Measurements from ENCODE around the gene DDX10. TPM values are rescaled to one million over a fixed set of nuclear protein-coding genes. Genes with fewer than 3 reads are reported as not detected.

DDX10 gene
- total and polyA plus RNA-seq, 9 of the 15 experiments (the other 6 are each of a cell fraction or from before 2014, with no cell fraction given) = 33.9 to 94.6 (median 50.7) TPM

GRCh38 chr11:108887436-108888238 is 222.8 kb downstream of the DDX10 start:
- ChIA-PET CTCF (ENCODE audit: low intra/inter-chr PET ratio) (no interaction called here), POLR2A (no interaction called here)
- WGBS (ENCODE audit: insufficient coverage, low coverage, missing lambda C conversion rate) = 91% methylated on average over 8 of the region's 8 CpGs
- Histone ChIP-seq H4K20me1 (replicated peaks; ENCODE audit: control insufficient read depth, insufficient read depth, low read length) (peaks cover 3% of the 10 kb centered on the region; the same call in 1 of the 2 replicates), H3K4me3 (no peak overlapping the region), H3K9ac (ENCODE audit: insufficient read depth in 1 of 2, low read depth in 2 of 2, low read length in 2 of 2) (no peak overlapping the region), H3K79me2 (ENCODE audit: control insufficient read depth, insufficient read depth, low read length) (no peaks in the 10 kb centered on the region), H3K27me3 (ENCODE audit: control insufficient read depth in 2 of 2, insufficient read depth in 2 of 2, low read length in 2 of 2) (no peaks in the 10 kb centered on the region), H3K4me1 (replicated peaks in 1 of 2; ENCODE audit: control insufficient read depth in 2 of 2, insufficient read depth in 2 of 2, low read length in 2 of 2) (no peaks in the 10 kb centered on the region), H2AFZ (ENCODE audit: low read depth, low read length) (no peak overlapping the region), H3K9me1 (ENCODE audit: control insufficient read depth, insufficient read depth, low read length) (no peaks in the 10 kb centered on the region), H3K27ac (ENCODE audit: extremely low read depth, low read depth, low read length) (no peak overlapping the region), H3K9me3 (replicated peaks; ENCODE audit: control insufficient read depth, insufficient read depth, low read depth, low read length) (no peaks in the 10 kb centered on the region), H3K36me3 (ENCODE audit: control insufficient read depth, insufficient read depth, low read length) (no peaks in the 10 kb centered on the region), H3K4me2 (ENCODE audit: insufficient read depth, low read length) (no peak overlapping the region)
- TF ChIP-seq MTA2 (IDR thresholded peaks at IDR 0.05; ENCODE audit: low read depth) = no peak
- TF ChIP-seq E2F1 (CRISPR knock-in tag; IDR thresholded peaks at IDR 0.05) = no peak
- TF ChIP-seq TAF15 (IDR thresholded peaks at IDR 0.05; ENCODE audit: low read depth, low read length) = no peak
- TF ChIP-seq ZNF830 (CRISPR knock-in tag; IDR thresholded peaks at IDR 0.05) = no peak
- no peak for TF ChIP-seq NR0B1 (IDR thresholded peaks at IDR 0.05; ENCODE audit: partially characterized antibody)
- no peak for TF ChIP-seq PML (IDR thresholded peaks at IDR 0.05; ENCODE audit: low read length)
- TF ChIP-seq ZBED1 (IDR thresholded peaks at IDR 0.05) = no peak
- TF ChIP-seq ZNF197 (CRISPR knock-in tag; IDR thresholded peaks at IDR 0.05; ENCODE audit: low read depth) = no peak
- no peak for TF ChIP-seq ZFP91 (CRISPR knock-in tag; IDR thresholded peaks at IDR 0.05)
- TF ChIP-seq FUS (optimal IDR thresholded peaks at IDR 0.05; ENCODE audit: low read depth, low read length) = no peak
- no peak for TF ChIP-seq MLLT1 (IDR thresholded peaks at IDR 0.05)
- no peak for TF ChIP-seq PPARD (CRISPR knock-in tag; IDR thresholded peaks at IDR 0.05)
- no peak for TF ChIP-seq PRDM10 (IDR thresholded peaks at IDR 0.05; ENCODE audit: partially characterized antibody)
- DNase-seq (ENCODE audit: extremely low read depth in 1 of 4, low spot score in 3 of 4) (no peak), ATAC-seq (no peak), FAIRE-seq (no peak)
- no TSS peak for BruUV-seq (replicated peaks)
- in situ Hi-C loops (cut with MboI) (no loop called here), intact Hi-C loops (cut with micrococcal nuclease) (no loop called here)
